DMS53 treated with DMSO at 0.1 percent for 48 hours (cell line): ENCODE data around the gene CYP3A4.
"Not testable (repeated sequence)": the region's sequence is repeated elsewhere in the genome, so short reads cannot be mapped to it uniquely, and the experiment has no call there.

Experiments used
- DNase-seq: peaks from one replicate; lab custom pipeline; 2025; ENCODE audit not compliant: unreplicated experiment; lab: John Stamatoyannopoulos, UW

CYP3A4 gene

DNA sequence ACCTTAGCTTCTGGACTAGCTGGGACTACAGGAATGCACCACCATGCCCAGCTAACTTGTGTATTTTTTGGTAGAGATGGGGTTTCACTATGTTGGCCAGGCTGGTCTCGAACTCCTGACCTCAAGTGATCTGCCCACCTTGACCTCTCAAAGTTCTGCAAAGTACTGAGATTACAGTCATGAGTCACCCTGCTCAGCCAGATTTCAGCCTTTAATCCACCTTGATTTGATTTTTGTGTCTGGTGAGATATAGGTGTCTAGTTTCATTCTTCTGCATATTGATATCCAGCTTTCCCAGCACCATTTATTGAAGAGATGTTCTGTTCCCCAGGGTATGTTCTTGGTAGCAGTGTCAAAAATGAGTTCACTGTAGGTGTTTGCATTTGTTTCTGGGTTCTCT is 28.9 kb downstream of the CYP3A4 start:
- DNase-seq = no peak

GRCh38 chr7:99752356-99752755 is 31.6 kb downstream of the CYP3A4 start:
- DNase-seq = no peak

GRCh38 chr7:99751322-99752052 is 32.5 kb downstream of the CYP3A4 start:
- DNase-seq = not testable (repeated sequence)

DNA sequence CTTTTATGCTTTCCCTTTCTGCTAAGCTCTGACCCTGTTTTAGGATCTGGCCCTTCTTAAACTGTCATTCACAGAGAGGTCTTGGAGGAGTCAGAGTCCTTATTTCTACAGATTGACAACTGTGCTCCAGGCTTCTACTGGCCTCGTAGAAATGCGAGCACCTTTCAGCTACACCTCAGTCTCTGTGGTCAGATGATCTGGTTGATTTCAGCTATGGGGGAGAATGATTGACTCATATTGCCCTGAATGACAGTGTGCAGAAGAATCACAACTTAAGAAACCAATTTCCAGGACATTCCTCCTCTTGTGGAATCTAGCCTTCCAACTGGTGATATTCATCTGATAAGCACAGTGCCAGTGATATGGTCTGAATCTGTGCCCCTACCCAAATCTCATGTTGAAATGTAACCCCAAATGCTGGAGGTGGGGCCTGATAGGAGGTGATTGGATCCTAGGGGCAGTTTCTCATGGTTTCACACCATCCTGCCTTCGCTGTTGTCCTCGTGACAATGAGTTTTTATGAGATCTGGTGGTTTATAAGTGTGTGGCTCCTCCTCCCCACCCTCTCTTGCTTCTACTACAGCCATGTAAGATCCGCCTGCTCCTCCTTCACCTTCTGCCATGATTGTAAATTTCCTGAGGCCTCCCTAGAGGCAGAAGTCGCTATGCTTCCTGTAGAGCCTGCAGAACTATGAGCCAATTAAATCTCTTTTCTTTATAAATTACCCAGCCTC is 35.0 kb downstream of the CYP3A4 start:
- no peak for DNase-seq

DNA sequence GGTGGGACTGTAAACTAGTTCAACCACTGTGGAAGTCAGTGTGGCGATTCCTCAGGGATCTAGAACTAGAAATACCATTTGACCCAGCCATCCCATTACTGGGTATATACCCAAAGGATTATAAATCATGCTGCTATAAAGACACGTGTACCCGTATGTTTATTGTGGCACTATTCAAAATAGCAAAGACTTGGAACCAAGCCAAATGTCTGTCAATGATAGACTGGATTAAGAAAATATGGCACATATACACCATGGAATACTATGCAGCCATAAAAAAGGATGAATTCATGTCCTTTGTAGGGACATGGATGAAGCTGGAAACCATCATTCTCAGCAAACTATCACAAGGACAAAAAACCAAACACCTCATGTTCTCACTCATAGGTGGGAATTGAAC is 37.1 kb downstream of the CYP3A4 start:
- not testable (repeated sequence) for DNase-seq

GRCh38 chr7:99745395-99745794 is 38.6 kb downstream of the CYP3A4 start:
- not testable (repeated sequence) for DNase-seq

DNA sequence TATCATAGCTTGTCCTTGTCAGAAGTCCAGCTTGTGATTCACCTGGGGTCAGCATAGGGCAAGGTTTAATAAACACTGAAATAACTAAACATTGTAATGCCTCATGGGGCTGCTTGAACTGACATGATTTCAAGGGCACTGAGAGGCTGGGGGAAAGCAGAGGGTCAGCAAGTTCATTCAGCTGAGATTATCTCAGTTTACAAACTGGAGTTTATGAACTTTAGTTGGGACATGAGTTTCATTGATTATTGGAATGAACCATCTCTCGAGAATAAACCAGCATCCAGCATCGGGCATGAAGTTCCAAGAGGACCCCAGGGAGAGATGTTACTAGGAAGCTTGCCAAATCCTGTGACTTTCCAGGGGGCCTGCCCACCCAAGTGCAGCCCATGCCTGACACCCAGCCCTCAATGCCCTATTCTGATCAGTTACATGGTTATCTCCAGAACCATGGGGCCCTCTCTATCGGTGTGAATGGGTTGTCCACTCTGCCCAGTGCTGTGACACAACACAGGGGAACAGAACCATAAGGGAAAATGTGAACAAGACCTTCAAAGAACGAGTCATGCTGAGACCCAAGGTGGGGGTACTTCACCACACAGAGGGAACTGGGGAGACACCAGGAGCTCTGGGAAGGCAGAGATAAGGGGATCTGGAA is 41.1 kb downstream of the CYP3A4 start:
- no peak for DNase-seq

GRCh38 chr7:99741441-99741795 is 42.6 kb downstream of the CYP3A4 start:
- DNase-seq = no peak

DNA sequence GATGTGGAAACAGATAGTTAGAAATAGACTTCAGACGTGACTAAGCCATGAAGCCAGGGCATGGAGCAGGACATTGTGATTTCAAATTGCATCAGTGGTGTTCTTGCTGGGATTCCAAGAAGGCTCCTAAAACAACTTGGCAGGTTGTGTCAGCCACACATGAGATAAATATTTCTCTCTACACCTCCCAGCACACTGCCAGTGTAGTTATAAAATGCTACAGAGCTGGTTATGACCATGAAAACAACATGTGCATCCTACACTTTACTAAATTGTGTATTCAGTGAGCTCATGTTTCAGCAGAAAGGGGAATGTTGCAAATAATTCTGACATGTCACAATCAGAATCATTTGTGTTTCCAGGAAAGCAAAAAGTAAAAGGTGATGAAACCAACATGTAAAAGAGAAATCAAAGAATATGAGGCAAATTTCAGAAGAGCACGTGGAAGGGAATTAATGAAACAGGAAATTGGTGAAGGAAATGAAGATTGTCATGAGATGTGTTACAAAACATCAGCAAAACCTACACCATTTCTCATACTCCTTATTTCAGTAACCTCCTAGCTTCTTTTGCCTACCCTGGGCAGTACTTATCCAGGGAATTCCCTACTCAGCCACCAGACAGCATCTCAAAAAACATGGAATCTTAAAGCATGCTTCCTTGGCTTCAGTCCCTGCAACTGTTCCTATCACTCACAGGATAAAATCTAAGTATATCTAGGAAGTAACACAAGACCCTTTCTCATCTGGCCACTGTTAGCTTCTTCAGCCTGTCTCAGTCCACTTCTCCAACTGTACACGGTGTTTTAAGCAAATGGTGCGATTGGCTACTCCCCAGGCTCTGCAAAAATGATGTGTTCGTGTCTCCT is 43.2 kb downstream of the CYP3A4 start:
- DNase-seq = no peak

DNA sequence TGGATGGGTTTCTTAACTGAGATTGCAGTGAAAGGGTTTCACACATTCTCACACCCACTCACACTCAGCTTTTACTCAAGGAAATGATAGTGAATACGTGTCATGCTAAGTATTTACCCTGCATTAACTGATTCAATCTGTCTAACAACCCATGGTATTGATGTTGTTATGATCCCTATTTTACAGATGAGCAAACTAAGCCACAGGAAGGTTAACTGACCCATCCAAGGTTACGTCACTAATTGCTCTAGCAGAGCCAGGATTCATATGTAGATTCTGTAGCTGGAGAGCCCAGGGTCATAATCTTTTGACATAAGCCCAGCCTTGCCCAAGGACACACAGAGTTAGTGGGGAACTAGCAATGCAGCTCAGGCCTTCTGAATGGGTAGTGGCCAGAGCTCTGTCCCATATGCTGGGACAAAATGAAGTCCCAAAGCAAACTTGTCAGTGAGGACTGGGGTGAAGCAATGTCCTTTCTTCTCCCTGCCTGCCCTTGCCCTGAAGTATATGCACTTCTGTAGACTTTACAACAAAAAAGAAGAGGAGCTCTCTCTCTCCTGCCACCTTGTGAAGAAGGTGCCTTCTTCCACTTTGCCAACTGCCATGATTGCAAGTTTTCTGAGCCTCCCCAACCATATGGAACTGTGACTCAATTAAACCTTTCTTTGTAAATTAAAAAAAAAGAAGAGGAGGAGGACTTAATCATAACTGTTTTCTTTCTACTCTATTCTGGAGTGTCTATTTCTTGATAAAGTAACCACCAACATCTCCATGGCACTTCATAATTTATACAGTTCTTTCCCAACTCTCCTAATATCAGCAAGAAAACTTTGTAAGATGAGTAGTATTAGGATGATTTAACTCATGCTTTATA is 44.0 kb downstream of the CYP3A4 start:
- no peak for DNase-seq

DNA sequence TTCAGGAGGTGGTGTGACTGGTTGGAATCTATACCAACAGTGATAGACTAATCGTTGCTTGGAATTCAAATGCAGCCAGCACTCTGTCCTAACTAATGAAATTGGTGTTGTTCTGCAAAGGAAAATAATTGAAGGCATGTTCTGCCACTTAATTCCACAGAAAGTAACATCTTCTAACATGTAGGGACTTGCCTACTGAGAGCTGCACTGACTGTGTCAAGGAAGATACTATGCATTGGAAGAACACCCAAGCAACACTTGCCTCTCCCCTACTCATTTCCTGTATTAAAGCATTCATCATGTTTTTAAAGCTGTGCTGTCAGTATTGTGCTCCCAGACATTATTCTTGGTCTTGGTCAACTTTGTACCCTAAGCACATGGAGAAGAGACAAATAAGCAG is 46.3 kb downstream of the CYP3A4 start:
- DNase-seq = no peak

DNA sequence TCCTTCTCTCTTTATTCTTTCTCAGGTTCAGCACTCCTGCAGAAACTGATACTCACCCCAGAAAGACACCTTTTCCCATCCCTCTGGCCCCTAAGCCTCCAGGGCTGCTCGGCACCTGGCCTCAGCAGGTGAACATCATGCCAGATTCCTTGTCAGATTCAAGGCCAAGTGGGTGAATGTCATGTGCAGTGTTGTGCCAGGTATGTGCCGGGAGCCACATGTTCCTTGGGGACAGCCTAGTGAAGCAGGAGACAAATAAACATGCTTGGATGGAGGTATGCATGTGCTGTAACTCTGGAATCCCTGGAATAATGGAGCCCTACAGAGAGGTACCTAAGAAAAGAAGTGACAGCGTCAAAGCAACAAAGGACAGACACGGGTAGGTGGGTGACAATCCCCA is 47.3 kb downstream of the CYP3A4 start:
- not testable (repeated sequence) for DNase-seq

GRCh38 chr7:99734987-99735386 is 49.0 kb downstream of the CYP3A4 start, which contains the start of gene CYP3A7:
TSS of gene CYP3A7 (minus strand) at chr7:99735196. CDS start at chr7:99735093, 103 bp downstream.
- DNase-seq = no peak

DNA sequence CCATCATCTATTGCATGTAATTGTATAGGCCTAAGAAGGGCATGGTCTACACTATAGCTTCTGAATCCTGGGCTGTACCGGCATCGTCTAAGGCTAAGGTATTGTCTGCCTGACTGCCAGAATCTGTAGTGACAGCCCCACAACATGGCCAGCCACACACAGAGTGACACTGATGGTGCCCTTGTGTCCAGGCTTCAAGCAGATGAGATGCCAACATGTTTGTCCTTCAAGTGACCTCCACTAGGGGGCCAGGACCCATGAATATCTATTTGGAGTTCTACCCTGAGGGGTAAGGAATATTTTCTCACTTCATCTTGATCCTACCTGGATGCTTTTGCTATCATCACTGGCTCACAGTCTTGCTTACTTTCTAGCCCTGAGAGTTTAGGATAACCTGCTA is 50.5 kb downstream of the CYP3A4 start:
- no peak for DNase-seq

DNA sequence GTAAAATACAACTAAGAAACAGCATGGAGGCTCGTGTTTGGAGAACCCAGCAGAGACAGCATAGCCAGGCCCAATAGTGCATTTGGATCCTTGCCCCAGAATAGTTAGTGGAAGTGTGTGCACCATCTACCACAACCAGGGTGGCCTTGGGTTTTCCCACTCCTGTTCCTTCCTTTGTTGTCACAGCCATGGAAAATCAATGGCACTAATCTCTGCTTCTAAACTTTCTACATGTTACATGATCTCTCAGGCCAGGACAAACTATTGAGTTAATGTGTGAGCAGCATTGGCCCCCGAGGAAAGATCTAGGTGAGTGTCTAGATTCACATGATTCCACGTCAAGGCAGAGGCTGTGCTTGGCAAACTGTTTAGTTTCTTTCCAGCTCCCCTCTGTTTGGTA is 51.0 kb downstream of the CYP3A4 start:
- DNase-seq = no peak

GRCh38 chr7:99731638-99732374 is 52.2 kb downstream of the CYP3A4 start:
- DNase-seq = no peak

DNA sequence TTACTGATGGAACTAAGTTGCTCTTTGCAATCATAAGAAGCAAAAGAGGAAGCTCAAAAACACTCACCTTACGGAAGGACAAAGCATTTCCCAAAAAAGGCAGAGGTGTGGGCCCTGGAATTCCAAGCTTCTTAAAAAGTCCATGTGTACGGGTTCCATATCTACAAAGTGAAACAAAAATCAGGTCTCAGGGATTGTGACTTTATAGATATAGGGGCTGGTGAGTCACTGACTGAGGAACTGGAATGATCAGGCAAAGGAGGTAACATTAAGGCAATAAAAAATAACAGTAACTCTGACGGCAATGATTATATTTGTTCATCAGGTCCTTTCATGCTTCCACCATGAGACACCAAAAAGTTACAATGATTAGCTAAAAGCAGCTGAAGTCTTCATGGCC is 53.0 kb downstream of the CYP3A4 start:
- no peak for DNase-seq

GRCh38 chr7:99730238-99730810 is 53.7 kb downstream of the CYP3A4 start:
- DNase-seq = no peak
